GM21619 (cell line): ENCODE data around the gene SRP9.

Experiments used
- ATAC-seq: cut with Tn5 transposase; IDR thresholded peaks from one replicate; pipeline ENCODE4 v1.9.1; 2021; ENCODE audit not compliant: unreplicated experiment

The SRP9 gene

GRCh38 chr1:225777583-225778336 is at the start of gene SRP9:
Gene SRP9 (plus strand): TSS chr1:225777826. CDS start chr1:225777941, 115 bp downstream.
- peak; percentile 99 for ATAC-seq

GRCh38 chr1:225731491-225731890 is 46.1 kb upstream of the SRP9 start:
- no peak for ATAC-seq

- ATAC-seq: no peak
Measured at GRCh38 chr1:225733254-225733653, 44.4 kb upstream of the SRP9 start.

GRCh38 chr1:225735252-225736149 is 42.1 kb upstream of the SRP9 start:
- no peak for ATAC-seq

GRCh38 chr1:225736437-225737098 is 41.1 kb upstream of the SRP9 start:
- ATAC-seq: no peak

GRCh38 chr1:225737161-225737560 is 40.5 kb upstream of the SRP9 start:
- no peak for ATAC-seq

GRCh38 chr1:225737866-225738265 is 39.8 kb upstream of the SRP9 start:
- ATAC-seq: no peak

- no peak for ATAC-seq
Measured at GRCh38 chr1:225738763-225739162, 38.9 kb upstream of the SRP9 start.

GRCh38 chr1:225739542-225740107 is 38.0 kb upstream of the SRP9 start:
- no peak for ATAC-seq

- no peak for ATAC-seq
Measured at GRCh38 chr1:225744745-225745144, 32.9 kb upstream of the SRP9 start.

- no peak for ATAC-seq
Measured at GRCh38 chr1:225745273-225745672, 32.4 kb upstream of the SRP9 start.

- ATAC-seq: peak; percentile 75
Measured at GRCh38 chr1:225746361-225747179, 31.1 kb upstream of the SRP9 start.

GRCh38 chr1:225747566-225747965 is 30.1 kb upstream of the SRP9 start:
- no peak for ATAC-seq

- no peak for ATAC-seq
Measured at GRCh38 chr1:225748529-225748928, 29.1 kb upstream of the SRP9 start.

GRCh38 chr1:225749706-225750105 is 27.9 kb upstream of the SRP9 start:
- no peak for ATAC-seq

GRCh38 chr1:225750420-225750819 is 27.2 kb upstream of the SRP9 start:
- ATAC-seq: no peak

GRCh38 chr1:225750875-225751824 is 26.5 kb upstream of the SRP9 start:
- no peak for ATAC-seq

- no peak for ATAC-seq
Measured at GRCh38 chr1:225752245-225752644, 25.4 kb upstream of the SRP9 start.

- ATAC-seq: no peak
Measured at GRCh38 chr1:225754940-225755641, 22.5 kb upstream of the SRP9 start.
